HepG2 (cell line): ENCODE data around the gene AKAP8. TPM values are rescaled to one million over a fixed set of nuclear protein-coding genes. Genes with fewer than 3 reads are reported as not detected.

Experiments
- ESRRA ChIP-seq: sonication (generic); formaldehyde crosslinking; IDR thresholded peaks from 2 replicates; pipeline ENCODE4 v1.5.1; 2020; ENCODE audit warnings: mild to moderate bottlenecking, low read depth, missing genetic modification reagents
- MYNN ChIP-seq: sonication (generic); formaldehyde crosslinking; IDR thresholded peaks from 2 replicates; pipeline ENCODE4 v1.4.0; 2020; ENCODE audit warnings: mild to moderate bottlenecking, low read depth, missing genetic modification reagents
- NFATC3 ChIP-seq: sonication (generic); formaldehyde crosslinking; IDR thresholded peaks from 2 replicates; pipeline ENCODE4 v1.5.1; 2020; ENCODE audit warnings: mild to moderate bottlenecking, missing genetic modification reagents
- NFRKB ChIP-seq: fragments of 450-650 bp; IDR thresholded peaks from 2 replicates; pipeline ENCODE4 v1.6.1; 2017
- REXO4 ChIP-seq: sonication (generic); formaldehyde crosslinking; IDR thresholded peaks from 2 replicates; pipeline ENCODE4 v1.8.0; 2022; ENCODE audit warnings: missing genetic modification reagents, mild to moderate bottlenecking, borderline replicate concordance
- RFX5 ChIP-seq: IDR thresholded peaks from 2 replicates; pipeline ENCODE4 v1.6.1; 2011; ENCODE audit warnings: low read depth, low read length, improper control_type of control experiment
- SMAD1 ChIP-seq: sonication (generic); formaldehyde crosslinking; IDR thresholded peaks from 2 replicates; pipeline ENCODE4 v1.4.0; 2020; ENCODE audit warnings: missing genetic modification reagents, low read depth, mild to moderate bottlenecking, borderline replicate concordance
- TEAD2 ChIP-seq: sonication (generic); formaldehyde crosslinking; IDR thresholded peaks from 2 replicates; pipeline ENCODE4 v1.9.0; 2021; ENCODE audit warnings: missing genetic modification reagents
- THAP9 ChIP-seq: sonication (generic); formaldehyde crosslinking; IDR thresholded peaks from 2 replicates; pipeline ENCODE4; 2020; ENCODE audit warnings: missing genetic modification reagents, mild to moderate bottlenecking, borderline replicate concordance
- ZNF205 ChIP-seq: IDR thresholded peaks from 2 replicates; pipeline ENCODE4 v1.6.1; 2018; ENCODE audit warnings: missing biosample characterization, missing genetic modification reagents
- ZNF224 ChIP-seq: sonication (generic); formaldehyde crosslinking; IDR thresholded peaks from 2 replicates; pipeline ENCODE4 v1.5.0; 2020; ENCODE audit warnings: mild to moderate bottlenecking, missing genetic modification reagents
- ZNF24 ChIP-seq: fragments of 450-650 bp; IDR thresholded peaks from 2 replicates; pipeline ENCODE4 v1.6.1; 2017; ENCODE audit warnings: antibody characterized with exemption, mild to moderate bottlenecking
- ZNF333 ChIP-seq: sonication (generic); formaldehyde crosslinking; IDR thresholded peaks from 2 replicates; pipeline ENCODE4 v1.4.0; 2020; ENCODE audit warnings: mild to moderate bottlenecking, missing genetic modification reagents, borderline replicate concordance
- ZNF589 ChIP-seq: sonication (generic); formaldehyde crosslinking; conservative IDR thresholded peaks from 2 replicates; pipeline ENCODE4 v1.8.0; 2022; ENCODE audit warnings: mild to moderate bottlenecking, moderate library complexity, missing genetic modification reagents
- ZNF839 ChIP-seq: sonication (generic); formaldehyde crosslinking; IDR thresholded peaks from 2 replicates; pipeline ENCODE4 v1.4.0; 2020; ENCODE audit warnings: missing genetic modification reagents, mild to moderate bottlenecking, borderline replicate concordance
- polyA plus RNA-seq, 8 experiments: library from polyadenylated mRNA; depleted of rRNA in 3 of 8; stranded (reverse) in 7 of 8; unstranded in 1 of 8; fragments of >200 nt; fragmentation: Illumina TruSeq in 4 of 8; extraction: Trizol in 4 of 8; gene quantifications; 2 replicates each; pipeline versions ENCODE4 v1.2.1 to v1.2.3, GENCODE V29; 2011 to 2016; ENCODE audit warnings: low read depth in 4 of 8, missing spikeins in 1 of 8, mixed read lengths in 1 of 8; ENCODE audit not compliant: insufficient read depth in 1 of 8
- total RNA-seq, 5 experiments: library from RNA; depleted of rRNA; stranded (reverse); fragments of >200 nt; fragmentation: Illumina TruSeq; extraction: Trizol; gene quantifications; 2 replicates each; pipeline ENCODE4 v1.2.3, GENCODE V29; 2016; ENCODE audit warnings: low read depth in 1 of 5
- TF ChIP-seq, protein P1 (sequence below): sonication (generic); formaldehyde crosslinking; IDR thresholded peaks from 2 replicates; pipeline ENCODE4 v1.4.0; 2020; ENCODE audit warnings: missing genetic modification reagents
- TF ChIP-seq, protein P2 (sequence below): sonication (generic); formaldehyde crosslinking; IDR thresholded peaks from 2 replicates; pipeline ENCODE4 v1.5.1; 2020; ENCODE audit warnings: mild to moderate bottlenecking, missing genetic modification reagents, borderline replicate concordance

The AKAP8 gene
- total and polyA plus RNA-seq, 2 of the 13 experiments (the other 11 are each of a cell fraction or from before 2014, with no cell fraction given) = 15.9 to 22.1 TPM

GRCh38 chr19:15418579-15419412, 39.2 kb upstream of the AKAP8 start, which contains the start of gene AKAP8L (continued):
- TF ChIP-seq, protein P1, sequence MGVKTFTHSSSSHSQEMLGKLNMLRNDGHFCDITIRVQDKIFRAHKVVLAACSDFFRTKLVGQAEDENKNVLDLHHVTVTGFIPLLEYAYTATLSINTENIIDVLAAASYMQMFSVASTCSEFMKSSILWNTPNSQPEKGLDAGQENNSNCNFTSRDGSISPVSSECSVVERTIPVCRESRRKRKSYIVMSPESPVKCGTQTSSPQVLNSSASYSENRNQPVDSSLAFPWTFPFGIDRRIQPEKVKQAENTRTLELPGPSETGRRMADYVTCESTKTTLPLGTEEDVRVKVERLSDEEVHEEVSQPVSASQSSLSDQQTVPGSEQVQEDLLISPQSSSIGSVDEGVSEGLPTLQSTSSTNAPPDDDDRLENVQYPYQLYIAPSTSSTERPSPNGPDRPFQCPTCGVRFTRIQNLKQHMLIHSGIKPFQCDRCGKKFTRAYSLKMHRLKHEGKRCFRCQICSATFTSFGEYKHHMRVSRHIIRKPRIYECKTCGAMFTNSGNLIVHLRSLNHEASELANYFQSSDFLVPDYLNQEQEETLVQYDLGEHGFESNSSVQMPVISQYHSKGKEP (CRISPR knock-in tag) = no peak
- TF ChIP-seq MYNN (CRISPR knock-in tag) (no peak), REXO4 (CRISPR knock-in tag) (no peak), ESRRA (peak; percentile 66; the same call in 1 of the 2 replicates), THAP9 (CRISPR knock-in tag) (peak; percentile 95), SMAD1 (CRISPR knock-in tag) (peak; percentile 51; the same call in 1 of the 2 replicates), RFX5 (no peak), ZNF224 (CRISPR knock-in tag) (0 out of 2 replicates have a peak, but pooled peaks have one; percentile 77), ZNF333 (peak; percentile 84; the same call in 1 of the 2 replicates), ZNF589 (CRISPR knock-in tag) (no peak), NFRKB (no peak; the same call in 1 of the 2 replicates), ZNF205 (CRISPR knock-in tag) (no peak), ZNF839 (no peak), TEAD2 (peak; percentile 71; the same call in 1 of the 2 replicates), ZNF24 (no peak), NFATC3 (no peak)
- TF ChIP-seq, protein P2, sequence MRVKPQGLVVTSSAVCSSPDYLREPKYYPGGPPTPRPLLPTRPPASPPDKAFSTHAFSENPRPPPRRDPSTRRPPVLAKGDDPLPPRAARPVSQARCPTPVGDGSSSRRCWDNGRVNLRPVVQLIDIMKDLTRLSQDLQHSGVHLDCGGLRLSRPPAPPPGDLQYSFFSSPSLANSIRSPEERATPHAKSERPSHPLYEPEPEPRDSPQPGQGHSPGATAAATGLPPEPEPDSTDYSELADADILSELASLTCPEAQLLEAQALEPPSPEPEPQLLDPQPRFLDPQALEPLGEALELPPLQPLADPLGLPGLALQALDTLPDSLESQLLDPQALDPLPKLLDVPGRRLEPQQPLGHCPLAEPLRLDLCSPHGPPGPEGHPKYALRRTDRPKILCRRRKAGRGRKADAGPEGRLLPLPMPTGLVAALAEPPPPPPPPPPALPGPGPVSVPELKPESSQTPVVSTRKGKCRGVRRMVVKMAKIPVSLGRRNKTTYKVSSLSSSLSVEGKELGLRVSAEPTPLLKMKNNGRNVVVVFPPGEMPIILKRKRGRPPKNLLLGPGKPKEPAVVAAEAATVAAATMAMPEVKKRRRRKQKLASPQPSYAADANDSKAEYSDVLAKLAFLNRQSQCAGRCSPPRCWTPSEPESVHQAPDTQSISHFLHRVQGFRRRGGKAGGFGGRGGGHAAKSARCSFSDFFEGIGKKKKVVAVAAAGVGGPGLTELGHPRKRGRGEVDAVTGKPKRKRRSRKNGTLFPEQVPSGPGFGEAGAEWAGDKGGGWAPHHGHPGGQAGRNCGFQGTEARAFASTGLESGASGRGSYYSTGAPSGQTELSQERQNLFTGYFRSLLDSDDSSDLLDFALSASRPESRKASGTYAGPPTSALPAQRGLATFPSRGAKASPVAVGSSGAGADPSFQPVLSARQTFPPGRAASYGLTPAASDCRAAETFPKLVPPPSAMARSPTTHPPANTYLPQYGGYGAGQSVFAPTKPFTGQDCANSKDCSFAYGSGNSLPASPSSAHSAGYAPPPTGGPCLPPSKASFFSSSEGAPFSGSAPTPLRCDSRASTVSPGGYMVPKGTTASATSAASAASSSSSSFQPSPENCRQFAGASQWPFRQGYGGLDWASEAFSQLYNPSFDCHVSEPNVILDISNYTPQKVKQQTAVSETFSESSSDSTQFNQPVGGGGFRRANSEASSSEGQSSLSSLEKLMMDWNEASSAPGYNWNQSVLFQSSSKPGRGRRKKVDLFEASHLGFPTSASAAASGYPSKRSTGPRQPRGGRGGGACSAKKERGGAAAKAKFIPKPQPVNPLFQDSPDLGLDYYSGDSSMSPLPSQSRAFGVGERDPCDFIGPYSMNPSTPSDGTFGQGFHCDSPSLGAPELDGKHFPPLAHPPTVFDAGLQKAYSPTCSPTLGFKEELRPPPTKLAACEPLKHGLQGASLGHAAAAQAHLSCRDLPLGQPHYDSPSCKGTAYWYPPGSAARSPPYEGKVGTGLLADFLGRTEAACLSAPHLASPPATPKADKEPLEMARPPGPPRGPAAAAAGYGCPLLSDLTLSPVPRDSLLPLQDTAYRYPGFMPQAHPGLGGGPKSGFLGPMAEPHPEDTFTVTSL (CRISPR knock-in tag) = no peak
